Measurements from ENCODE around the gene MTMR10. TPM values are rescaled to one million over a fixed set of nuclear protein-coding genes. Genes with fewer than 3 reads are reported as not detected.

MTMR10 gene
- total RNA-seq, 1 experiment from 2014 or later, result 19.5 TPM

DNA sequence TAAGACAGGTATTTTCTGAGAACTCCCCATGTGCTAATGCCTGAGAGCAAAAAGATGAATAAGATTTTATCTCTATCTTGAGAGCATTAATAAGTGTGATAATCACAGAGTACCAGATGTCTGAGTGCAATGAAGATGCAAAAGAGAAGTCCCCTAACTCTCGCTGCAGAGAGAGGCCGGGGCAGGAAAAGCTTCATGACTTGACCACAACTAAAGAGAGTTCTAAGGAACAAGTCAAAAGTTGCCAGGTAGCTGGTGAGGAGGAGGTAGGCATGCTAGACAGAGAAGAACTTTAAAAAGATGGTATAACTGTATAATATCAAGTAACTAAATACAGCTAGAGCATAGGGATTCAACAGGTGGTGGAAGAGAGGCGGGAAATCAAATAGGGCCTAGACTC lies 28.8 kb downstream of the MTMR10 start:
- no peaks in the 10 kb centered on the region for H3K9me3 ChIP-seq (ENCODE audit: control insufficient read depth, insufficient read depth, low read depth, low read length)
- H3K27ac ChIP-seq (ENCODE audit: low read length), result no peak overlapping the region
- intact Hi-C loops (cut with micrococcal nuclease; ENCODE audit: unreplicated experiment) (no loop called here), in situ Hi-C loops (cut with HindIII; ENCODE audit: low pct_unique_long_range_greater_than_20kb, low sequenced_read_pairs) (no loop called here)
- H3K4me3 ChIP-seq (ENCODE audit: low read depth in 2 of 2, low read length in 2 of 2), result no peak overlapping the region
- no peaks in the 10 kb centered on the region for H3K27me3 ChIP-seq (ENCODE audit: control insufficient read depth, insufficient read depth, low read length)
- H3K4me1 ChIP-seq (ENCODE audit: control insufficient read depth, insufficient read depth, low read length), result no peaks in the 10 kb centered on the region
- TF ChIP-seq TCF7L2 (IDR thresholded peaks at IDR 0.05; ENCODE audit: low read depth, low read length) (no peak), POLR2AphosphoS5 (IDR thresholded peaks at IDR 0.05; ENCODE audit: low read depth, low read length) (no peak), REST (IDR thresholded peaks at IDR 0.05; ENCODE audit: insufficient read depth in 1 of 2, low read depth in 2 of 2, low read length in 1 of 2) (no peak), SIN3A (IDR thresholded peaks at IDR 0.05; ENCODE audit: borderline replicate concordance, insufficient read depth, low read depth, low read length) (no peak)
- TF ChIP-seq, protein P1, sequence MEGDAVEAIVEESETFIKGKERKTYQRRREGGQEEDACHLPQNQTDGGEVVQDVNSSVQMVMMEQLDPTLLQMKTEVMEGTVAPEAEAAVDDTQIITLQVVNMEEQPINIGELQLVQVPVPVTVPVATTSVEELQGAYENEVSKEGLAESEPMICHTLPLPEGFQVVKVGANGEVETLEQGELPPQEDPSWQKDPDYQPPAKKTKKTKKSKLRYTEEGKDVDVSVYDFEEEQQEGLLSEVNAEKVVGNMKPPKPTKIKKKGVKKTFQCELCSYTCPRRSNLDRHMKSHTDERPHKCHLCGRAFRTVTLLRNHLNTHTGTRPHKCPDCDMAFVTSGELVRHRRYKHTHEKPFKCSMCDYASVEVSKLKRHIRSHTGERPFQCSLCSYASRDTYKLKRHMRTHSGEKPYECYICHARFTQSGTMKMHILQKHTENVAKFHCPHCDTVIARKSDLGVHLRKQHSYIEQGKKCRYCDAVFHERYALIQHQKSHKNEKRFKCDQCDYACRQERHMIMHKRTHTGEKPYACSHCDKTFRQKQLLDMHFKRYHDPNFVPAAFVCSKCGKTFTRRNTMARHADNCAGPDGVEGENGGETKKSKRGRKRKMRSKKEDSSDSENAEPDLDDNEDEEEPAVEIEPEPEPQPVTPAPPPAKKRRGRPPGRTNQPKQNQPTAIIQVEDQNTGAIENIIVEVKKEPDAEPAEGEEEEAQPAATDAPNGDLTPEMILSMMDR (IDR thresholded peaks at IDR 0.05), result no peak
- DNase-seq (ENCODE audit: low read depth, low spot score) (no peak), ATAC-seq (no peak)
- H3K36me3 ChIP-seq (ENCODE audit: control insufficient read depth, insufficient read depth, low read length), result peaks cover 16% of the 10 kb centered on the region
- no TSS peak for BruUV-seq (replicated peaks)
- POLR2A ChIA-PET, result no interaction called here
- CTCF ChIA-PET, result no interaction called here

DNA sequence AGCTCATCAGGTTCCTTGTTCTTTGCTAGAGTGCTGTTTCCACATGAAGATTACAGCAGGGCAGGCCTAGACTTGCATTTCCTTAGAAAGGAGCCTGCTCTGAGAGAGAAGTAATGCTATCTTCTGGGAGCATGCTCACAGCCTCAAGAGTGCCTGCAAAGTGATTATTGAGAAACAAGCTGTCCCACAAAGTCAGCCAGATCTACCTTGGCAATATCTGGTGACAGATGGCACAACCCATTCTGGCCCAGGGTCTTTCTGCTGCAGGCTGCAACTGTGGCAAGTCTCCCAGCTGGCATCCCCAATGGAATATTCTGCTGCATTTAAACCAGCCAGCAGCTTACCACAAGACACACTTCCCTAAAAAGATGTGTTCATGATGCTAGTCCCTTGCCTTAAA lies 29.3 kb downstream of the MTMR10 start:
- Histone ChIP-seq H3K27ac (ENCODE audit: low read length) (no peak overlapping the region), H3K4me1 (ENCODE audit: control insufficient read depth, insufficient read depth, low read length) (no peaks in the 10 kb centered on the region), H3K9me3 (ENCODE audit: control insufficient read depth, insufficient read depth, low read depth, low read length) (no peaks in the 10 kb centered on the region), H3K36me3 (ENCODE audit: control insufficient read depth, insufficient read depth, low read length) (peaks cover 15% of the 10 kb centered on the region), H3K27me3 (ENCODE audit: control insufficient read depth, insufficient read depth, low read length) (no peaks in the 10 kb centered on the region), H3K4me3 (ENCODE audit: low read depth in 2 of 2, low read length in 2 of 2) (no peak overlapping the region)
- ATAC-seq (no peak), DNase-seq (ENCODE audit: low read depth, low spot score) (no peak)
- no TSS peak for BruUV-seq (replicated peaks)
- POLR2A ChIA-PET, result no interaction called here
- no peak for TF ChIP-seq POLR2AphosphoS5 (IDR thresholded peaks at IDR 0.05; ENCODE audit: low read depth, low read length)
- TF ChIP-seq SIN3A (IDR thresholded peaks at IDR 0.05; ENCODE audit: borderline replicate concordance, insufficient read depth, low read depth, low read length), result no peak
- TF ChIP-seq REST (IDR thresholded peaks at IDR 0.05; ENCODE audit: insufficient read depth in 1 of 2, low read depth in 2 of 2, low read length in 1 of 2), result no peak
- TF ChIP-seq TCF7L2 (IDR thresholded peaks at IDR 0.05; ENCODE audit: low read depth, low read length), result no peak
- TF ChIP-seq, protein P1 (IDR thresholded peaks at IDR 0.05), result no peak
- CTCF ChIA-PET, result no interaction called here
- intact Hi-C loops (cut with micrococcal nuclease; ENCODE audit: unreplicated experiment) (no loop called here), in situ Hi-C loops (cut with HindIII; ENCODE audit: low pct_unique_long_range_greater_than_20kb, low sequenced_read_pairs) (no loop called here)

All from Panc1 (cell line).